Measurements from ENCODE around the gene TTYH1.
A peak's percentile ranks its signal among the peaks of the same experiment; 100 is the strongest.

The TTYH1 gene

DNA sequence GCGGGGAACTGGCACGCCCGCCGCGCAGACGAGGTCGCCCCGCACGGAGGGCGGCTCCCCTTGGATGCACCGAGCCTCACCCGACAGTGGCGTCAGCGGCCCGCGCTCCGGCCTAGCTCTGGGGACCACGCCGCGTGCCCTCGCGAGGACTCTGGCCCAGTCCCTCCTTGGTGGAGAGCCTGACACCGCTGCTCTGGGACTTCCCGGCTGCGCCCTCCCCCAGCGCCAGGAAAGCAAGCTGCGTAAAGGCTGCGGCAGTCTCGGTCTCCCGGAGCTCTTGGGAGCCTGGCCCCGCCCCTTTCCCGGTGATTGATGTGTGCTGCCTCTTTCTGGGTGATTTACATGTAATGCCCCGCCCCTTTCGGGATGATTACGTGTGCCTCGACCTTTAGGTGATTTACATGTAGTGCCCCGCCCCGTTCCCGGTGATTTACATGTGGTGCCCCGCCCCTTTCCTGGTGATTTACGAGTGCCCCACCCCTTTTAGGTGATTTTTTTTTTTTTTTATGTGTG is 48.3 kb downstream of the TTYH1 start, which contains the start of gene LENG9:
LENG9 (minus strand) TSS at position 248 of the 513 bp plus-strand sequence. CDS start 252 bp downstream, outside the sequence.
- Histone ChIP-seq H3F3A (ENCODE audit: low read depth) (peaks cover 5% of the 10 kb centered on the region; the same call in 1 of the 2 replicates), H2AFZ (ENCODE audit: low read length) (peak within 1 kb of the TSS; percentile 97)

GRCh38 chr19:54464044-54464629 is 48.9 kb downstream of the TTYH1 start:
- no peaks in the 10 kb centered on the region for H3K79me2 ChIP-seq (ENCODE audit: insufficient read depth, low read length)
- H3F3A ChIP-seq (ENCODE audit: low read depth): peaks cover 5% of the 10 kb centered on the region; the same call in 1 of the 2 replicates
- peaks cover 18% of the 10 kb centered on the region for H4K20me1 ChIP-seq (ENCODE audit: insufficient read depth, low read length, poor library complexity, severe bottlenecking)
- no peaks in the 10 kb centered on the region for H3K9me3 ChIP-seq (ENCODE audit: insufficient read depth, low read depth, low read length)
- peaks cover 20% of the 10 kb centered on the region; the same call in 1 of the 2 replicates for H3K36me3 ChIP-seq (ENCODE audit: insufficient read depth, low read length)
- H3K4me3 ChIP-seq (ENCODE audit: low read length, poor library complexity, severe bottlenecking): peak overlapping the region; percentile 100
- no peaks in the 10 kb centered on the region for H3K9me2 ChIP-seq (replicated peaks; ENCODE audit: low read depth, low read length)
- TF ChIP-seq EZH2phosphoT487 (IDR thresholded peaks at IDR 0.05; ENCODE audit: borderline replicate concordance) (no peak), CTCF (conservative IDR thresholded peaks at IDR 0.05; ENCODE audit: low read length) (no peak)
- no peaks in the 10 kb centered on the region for H3K27me3 ChIP-seq (ENCODE audit: insufficient read depth, low read length, poor library complexity, severe bottlenecking)
- peak overlapping the region; percentile 83 for H3K9ac ChIP-seq (ENCODE audit: low read depth, low read length, poor library complexity, severe bottlenecking)
- peaks cover 8% of the 10 kb centered on the region for H3K4me1 ChIP-seq (ENCODE audit: insufficient read depth, low read length, poor library complexity, severe bottlenecking)
- H2AFZ ChIP-seq (ENCODE audit: low read length): peak overlapping the region; percentile 97
- H3K4me2 ChIP-seq (ENCODE audit: low read depth, low read length, poor library complexity, severe bottlenecking): peak overlapping the region; percentile 100

More for the DNA sequence above, 48.3 kb downstream of the TTYH1 start, which contains the start of gene LENG9:
- H3K9me2 ChIP-seq (replicated peaks; ENCODE audit: low read depth, low read length): no peaks in the 10 kb centered on the region
- H3K27me3 ChIP-seq (ENCODE audit: insufficient read depth, low read length, poor library complexity, severe bottlenecking): no peaks in the 10 kb centered on the region
- H3K79me2 ChIP-seq (ENCODE audit: insufficient read depth, low read length): no peaks in the 10 kb centered on the region
- peaks cover 8% of the 10 kb centered on the region for H3K4me1 ChIP-seq (ENCODE audit: insufficient read depth, low read length, poor library complexity, severe bottlenecking)
- H3K4me2 ChIP-seq (ENCODE audit: low read depth, low read length, poor library complexity, severe bottlenecking): peak within 1 kb of the TSS; percentile 100
- H3K36me3 ChIP-seq (ENCODE audit: insufficient read depth, low read length): peaks cover 25% of the 10 kb centered on the region; the same call in 1 of the 2 replicates
- H3K4me3 ChIP-seq (ENCODE audit: low read length, poor library complexity, severe bottlenecking): peak within 1 kb of the TSS; percentile 100
- H3K9me3 ChIP-seq (ENCODE audit: insufficient read depth, low read depth, low read length): no peaks in the 10 kb centered on the region
- TF ChIP-seq EZH2phosphoT487 (IDR thresholded peaks at IDR 0.05; ENCODE audit: borderline replicate concordance): no peak
- peak within 1 kb of the TSS; percentile 83 for H3K9ac ChIP-seq (ENCODE audit: low read depth, low read length, poor library complexity, severe bottlenecking)
- peaks cover 23% of the 10 kb centered on the region for H4K20me1 ChIP-seq (ENCODE audit: insufficient read depth, low read length, poor library complexity, severe bottlenecking)

GRCh38 chr19:54464630-54465425 is 49.6 kb downstream of the TTYH1 start:
- H2AFZ ChIP-seq (ENCODE audit: low read length): peak overlapping the region; percentile 97
- peaks cover 8% of the 10 kb centered on the region for H3K4me1 ChIP-seq (ENCODE audit: insufficient read depth, low read length, poor library complexity, severe bottlenecking)
- no peaks in the 10 kb centered on the region for H3K27me3 ChIP-seq (ENCODE audit: insufficient read depth, low read length, poor library complexity, severe bottlenecking)
- no peaks in the 10 kb centered on the region for H3K79me2 ChIP-seq (ENCODE audit: insufficient read depth, low read length)
- peak overlapping the region; percentile 83 for H3K9ac ChIP-seq (ENCODE audit: low read depth, low read length, poor library complexity, severe bottlenecking)
- H4K20me1 ChIP-seq (ENCODE audit: insufficient read depth, low read length, poor library complexity, severe bottlenecking): peaks cover 11% of the 10 kb centered on the region
- H3K36me3 ChIP-seq (ENCODE audit: insufficient read depth, low read length): peaks cover 13% of the 10 kb centered on the region; the same call in 1 of the 2 replicates
- H3K4me3 ChIP-seq (ENCODE audit: low read length, poor library complexity, severe bottlenecking): peak overlapping the region; percentile 100
- H3K9me2 ChIP-seq (replicated peaks; ENCODE audit: low read depth, low read length): no peaks in the 10 kb centered on the region
- peak overlapping the region; percentile 100 for H3K4me2 ChIP-seq (ENCODE audit: low read depth, low read length, poor library complexity, severe bottlenecking)
- H3F3A ChIP-seq (ENCODE audit: low read depth): peaks cover 5% of the 10 kb centered on the region; the same call in 1 of the 2 replicates
- H3K9me3 ChIP-seq (ENCODE audit: insufficient read depth, low read depth, low read length): no peaks in the 10 kb centered on the region
- TF ChIP-seq CTCF (conservative IDR thresholded peaks at IDR 0.05; ENCODE audit: low read length) (no peak), EZH2phosphoT487 (IDR thresholded peaks at IDR 0.05; ENCODE audit: borderline replicate concordance) (no peak)

Data from Loucy (cell line).